Chondrocyte (in vitro differentiated cells): ENCODE results near the gene AAGAB. TPM values are rescaled to one million over a fixed set of nuclear protein-coding genes. Genes with fewer than 3 reads are reported as not detected.
"Not testable (repeated sequence)": the region's sequence is repeated elsewhere in the genome, so short reads cannot be mapped to it uniquely, and the experiment has no call there.

Experiments used
- DNase-seq: peaks from one replicate; pipeline ENCODE4 v3.0.0; 2021; ENCODE audit warnings: mixed read lengths, low spot score
- H3K27ac Mint-ChIP-seq: one replicate; pipeline ENCODE4 v1.8.0; 2021; ENCODE audit warnings: mild to moderate bottlenecking, moderate library complexity, mixed read lengths; ENCODE audit not compliant: unreplicated experiment
- H3K27me3 Mint-ChIP-seq: 2 replicates; pipeline ENCODE4 v1.8.0; 2021; ENCODE audit warnings: low read depth, mixed read lengths
- H3K36me3 Mint-ChIP-seq: 2 replicates; pipeline ENCODE4 v1.8.0; 2021; ENCODE audit warnings: low read depth, mixed read lengths
- H3K4me1 Mint-ChIP-seq: 2 replicates; pipeline ENCODE4 v1.8.0; 2021; ENCODE audit warnings: low read depth, mild to moderate bottlenecking, mixed read lengths
- H3K4me3 Mint-ChIP-seq: one replicate; pipeline ENCODE4 v1.8.0; 2021; ENCODE audit warnings: mild to moderate bottlenecking, moderate library complexity, mixed read lengths; ENCODE audit not compliant: unreplicated experiment
- H3K9me3 Mint-ChIP-seq: 2 replicates; pipeline ENCODE4 v1.8.0; 2021; ENCODE audit warnings: low read depth, mixed read lengths
- CTCF ChIP-seq: fragments of 200-600 bp; sonication (generic); IDR thresholded peaks from 2 replicates; pipeline ENCODE4 v1.5.0; 2021; ENCODE audit warnings: antibody characterized with exemption, mild to moderate bottlenecking, moderate library complexity
- total RNA-seq: library from RNA; stranded (reverse); gene quantifications from 3 replicates; pipeline ENCODE4 v1.2.1, GENCODE V29; 2021

AAGAB gene
- total RNA-seq, 1 donor from 2014 or later = 32.0 TPM

GRCh38 chr15:67251318-67251717, 3.1 kb downstream of the AAGAB start:
- Mint-ChIP-seq H3K4me1 (peaks cover 39% of the 10 kb centered on the region), H3K27ac (no peak overlapping the region), H3K36me3 (peaks cover 1% of the 10 kb centered on the region), H3K4me3 (no peak overlapping the region), H3K9me3 (peaks cover 2% of the 10 kb centered on the region), H3K27me3 (no peaks in the 10 kb centered on the region)
- no peak for TF ChIP-seq CTCF
- no peak for DNase-seq

GRCh38 chr15:67249830-67250229, 4.6 kb downstream of the AAGAB start:
- no peak for DNase-seq
- H3K9me3 Mint-ChIP-seq = peaks cover 12% of the 10 kb centered on the region
- no peaks in the 10 kb centered on the region for H3K27me3 Mint-ChIP-seq
- no peak overlapping the region for H3K27ac Mint-ChIP-seq
- no peak overlapping the region for H3K4me3 Mint-ChIP-seq
- peaks cover 8% of the 10 kb centered on the region for H3K36me3 Mint-ChIP-seq
- peaks cover 40% of the 10 kb centered on the region for H3K4me1 Mint-ChIP-seq
- no peak for TF ChIP-seq CTCF

DNA sequence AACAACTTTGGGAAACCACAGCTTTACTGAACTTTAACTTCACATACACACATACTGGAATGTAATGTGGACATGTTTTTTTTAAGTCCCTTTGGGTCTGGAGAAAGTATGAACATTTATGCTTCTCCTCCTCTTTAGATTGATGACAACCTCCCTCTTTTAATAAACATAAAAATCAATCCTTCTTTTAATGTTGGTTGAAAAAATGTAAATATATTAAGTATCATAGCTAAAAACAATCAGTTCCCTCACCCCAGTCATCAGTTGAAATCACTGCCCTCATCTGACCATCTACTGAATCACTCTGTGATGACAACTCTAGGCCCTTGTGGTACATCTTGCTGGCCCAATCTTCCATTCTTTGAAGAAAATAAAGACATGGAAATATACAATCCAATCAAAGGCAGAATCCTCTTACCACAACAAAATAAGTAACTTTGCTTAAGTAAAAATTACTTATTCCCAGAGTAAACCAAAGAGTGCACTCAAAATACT, 6.4 kb downstream of the AAGAB start:
- DNase-seq = no peak
- Mint-ChIP-seq H3K9me3 (peaks cover 16% of the 10 kb centered on the region), H3K4me3 (no peak overlapping the region)

GRCh38 chr15:67246606-67247005, 7.9 kb downstream of the AAGAB start:
- Mint-ChIP-seq H3K4me1 (peaks cover 33% of the 10 kb centered on the region), H3K9me3 (peaks cover 16% of the 10 kb centered on the region)
- H3K27me3 Mint-ChIP-seq, H3K4me3 Mint-ChIP-seq, H3K27ac Mint-ChIP-seq, H3K36me3 Mint-ChIP-seq, DNase-seq: not testable (repeated sequence)

More for the DNA sequence above, 6.4 kb downstream of the AAGAB start:
- Mint-ChIP-seq H3K36me3 (peaks cover 8% of the 10 kb centered on the region), H3K27me3 (no peaks in the 10 kb centered on the region), H3K27ac (peak overlapping the region; percentile 11), H3K4me1 (peaks cover 34% of the 10 kb centered on the region)
- TF ChIP-seq CTCF = peak; percentile 35

- DNase-seq = no peak
- Mint-ChIP-seq H3K36me3 (peaks cover 8% of the 10 kb centered on the region), H3K4me3 (no peak overlapping the region), H3K4me1 (peaks cover 37% of the 10 kb centered on the region), H3K27me3 (no peaks in the 10 kb centered on the region), H3K27ac (no peak overlapping the region), H3K9me3 (peaks cover 16% of the 10 kb centered on the region)
- TF ChIP-seq CTCF = no peak
These were observed 9.4 kb downstream of the AAGAB start for GRCh38 chr15:67244971-67245478.

- Mint-ChIP-seq H3K4me3 (no peak overlapping the region), H3K9me3 (peaks cover 16% of the 10 kb centered on the region), H3K27me3 (no peaks in the 10 kb centered on the region), H3K27ac (no peak overlapping the region), H3K4me1 (peaks cover 32% of the 10 kb centered on the region), H3K36me3 (peaks cover 8% of the 10 kb centered on the region)
- TF ChIP-seq CTCF = no peak
- no peak for DNase-seq
These were observed 11.8 kb downstream of the AAGAB start for GRCh38 chr15:67242708-67243111.
